Tibial nerve (tissue), 4 donors: ENCODE measurements around the gene SMG6. TPM values are rescaled to one million over a fixed set of nuclear protein-coding genes. Genes with fewer than 3 reads are reported as not detected.

Experiments used
- DNase-seq, 2 donors: peaks; one replicate each; pipeline ENCODE4 v3.0.0-alpha.2; 2019; ENCODE audit warnings: low spot score in 2 of 2
- H3K27ac ChIP-seq, 4 donors: fragments of 200-600 bp; sonication (generic) in 3 of 4; one replicate each; pipeline ENCODE4 v1.5.1; 2017 to 2019; ENCODE audit warnings: mild to moderate bottlenecking in 1 of 4
- H3K27me3 ChIP-seq, 2 donors: fragments of 200-600 bp; sonication (generic) in 1 of 2; one replicate each; pipeline versions ENCODE4 v1.5.1 to v1.6.0; 2017 to 2019
- H3K36me3 ChIP-seq, 3 donors: fragments of 200-600 bp; sonication (generic); one replicate each; pipeline ENCODE4 v1.5.1; 2018 to 2019
- H3K4me1 ChIP-seq, 4 donors: fragments of 200-600 bp; sonication (generic) in 3 of 4; one replicate each; pipeline ENCODE4 v1.5.1; 2017 to 2019
- H3K4me3 ChIP-seq, 4 donors: fragments of 200-600 bp; sonication (generic) in 3 of 4; one replicate each; pipeline ENCODE4 v1.5.1; 2017 to 2019; ENCODE audit warnings: mild to moderate bottlenecking in 1 of 4, moderate library complexity in 1 of 4
- H3K9me3 ChIP-seq, 4 donors: fragments of 200-600 bp; sonication (generic) in 3 of 4; one replicate each; pipeline ENCODE4 v1.5.1; 2017 to 2019
- CTCF ChIP-seq, 5 experiments: fragments of 200-600 bp in 3 of 5; fragments of 450-650 bp in 2 of 5; sonication (generic) in 3 of 5; IDR thresholded peaks; one replicate each; pipeline ENCODE4 v1.5.1; 2016 to 2019; ENCODE audit warnings: antibody characterized with exemption in 5 of 5, mild to moderate bottlenecking in 3 of 5, moderate library complexity in 2 of 5
- EP300 ChIP-seq, 2 donors: sonication (generic); formaldehyde crosslinking; IDR thresholded peaks; one replicate each; pipeline ENCODE4 v1.6.1; 2017; ENCODE audit warnings: antibody characterized with exemption in 2 of 2, mild to moderate bottlenecking in 1 of 2
- POLR2A ChIP-seq, 2 donors: fragments of 450-650 bp; IDR thresholded peaks; one replicate each; pipeline ENCODE4 v1.6.1; 2017; ENCODE audit warnings: antibody characterized with exemption in 2 of 2, mild to moderate bottlenecking in 2 of 2, moderate library complexity in 2 of 2
- WGBS, 2 donors: methylation state at CpG; one replicate each; pipeline ENCODE4 v1.1.5; 2018; 5-methylcytosine and 5-hydroxymethylcytosine counted together
- total RNA-seq, 4 donors: library from RNA; depleted of rRNA; stranded (reverse); fragments of >200 nt; gene quantifications; one replicate each; pipeline ENCODE4 v1.1.0, GENCODE V29; 2016

SMG6 gene
- total RNA-seq, 4 donors from 2014 or later, result 29.5 to 86.5 (median 40.1) TPM

GRCh38 chr17:2140683-2141082, 162.9 kb downstream of the SMG6 start:
- TF ChIP-seq EP300 (IDR thresholded peaks at IDR 0.05) (no peak), POLR2A (IDR thresholded peaks at IDR 0.05) (no peak), CTCF (IDR thresholded peaks at IDR 0.05) (no peak)

GRCh38 chr17:2138761-2139160, 164.8 kb downstream of the SMG6 start:
- no peaks in the 10 kb centered on the region for H3K9me3 ChIP-seq
- H3K4me3 ChIP-seq, result no peak overlapping the region
- H3K4me1 ChIP-seq, result peaks cover 0 to 22% (median 9%) of the 10 kb centered on the region in 4 donors
- DNase-seq, result no peak
- no peak overlapping the region for H3K27ac ChIP-seq
- no peaks in the 10 kb centered on the region for H3K36me3 ChIP-seq
- WGBS, 2 donors, result 50 to 54% methylated on average over 2 of the region's 2 CpGs
- no peak for TF ChIP-seq CTCF (IDR thresholded peaks at IDR 0.05)
- no peak for TF ChIP-seq POLR2A (IDR thresholded peaks at IDR 0.05)
- no peak for TF ChIP-seq EP300 (IDR thresholded peaks at IDR 0.05)
- H3K27me3 ChIP-seq, result no peaks in the 10 kb centered on the region

More at GRCh38 chr17:2140683-2141082, 162.9 kb downstream of the SMG6 start:
- peaks cover 0 to 22% (median 9%) of the 10 kb centered on the region in 4 donors for H3K4me1 ChIP-seq
- H3K27ac ChIP-seq, result no peak overlapping the region
- H3K4me3 ChIP-seq, result no peak overlapping the region
- no peaks in the 10 kb centered on the region for H3K27me3 ChIP-seq
- no peak for DNase-seq
- peaks cover 0 to 6% (median 0%) of the 10 kb centered on the region in 3 donors for H3K36me3 ChIP-seq
- H3K9me3 ChIP-seq, result no peaks in the 10 kb centered on the region

GRCh38 chr17:2138318-2138717, 165.3 kb downstream of the SMG6 start:
- TF ChIP-seq CTCF (IDR thresholded peaks at IDR 0.05) (no peak), EP300 (IDR thresholded peaks at IDR 0.05) (no peak), POLR2A (IDR thresholded peaks at IDR 0.05) (no peak)
- Histone ChIP-seq H3K27ac (no peak overlapping the region), H3K36me3 (no peaks in the 10 kb centered on the region), H3K27me3 (no peaks in the 10 kb centered on the region), H3K9me3 (no peaks in the 10 kb centered on the region), H3K4me1 (peaks cover 0 to 22% (median 9%) of the 10 kb centered on the region in 4 donors), H3K4me3 (no peak overlapping the region)
- DNase-seq, result no peak
- 35 to 44% methylated on average over 1 of the region's 1 CpG for WGBS, 2 donors

GRCh38 chr17:2137342-2138098, 166.1 kb downstream of the SMG6 start:
- no peak for DNase-seq
- Histone ChIP-seq H3K4me1 (peaks cover 0 to 22% (median 9%) of the 10 kb centered on the region in 4 donors), H3K36me3 (peaks cover 0 to 5% (median 0%) of the 10 kb centered on the region in 3 donors), H3K27me3 (no peaks in the 10 kb centered on the region), H3K9me3 (no peaks in the 10 kb centered on the region), H3K4me3 (no peak overlapping the region), H3K27ac (no peak overlapping the region)
- no peak for TF ChIP-seq EP300 (IDR thresholded peaks at IDR 0.05)
- no peak for TF ChIP-seq POLR2A (IDR thresholded peaks at IDR 0.05)
- TF ChIP-seq CTCF (IDR thresholded peaks at IDR 0.05), result no peak
- WGBS, 2 donors, result 84 to 85% methylated on average over 11 of the region's 11 CpGs

- Histone ChIP-seq H3K27me3 (no peaks in the 10 kb centered on the region), H3K4me1 (peaks cover 0 to 22% (median 9%) of the 10 kb centered on the region in 4 donors), H3K27ac (no peak overlapping the region), H3K9me3 (no peaks in the 10 kb centered on the region), H3K4me3 (no peak overlapping the region), H3K36me3 (peaks cover 0 to 10% (median 0%) of the 10 kb centered on the region in 3 donors)
- DNase-seq, result no peak
- WGBS, 2 donors, result 88 to 89% methylated on average over 6 of the region's 6 CpGs
- TF ChIP-seq POLR2A (IDR thresholded peaks at IDR 0.05), result no peak
- no peak for TF ChIP-seq CTCF (IDR thresholded peaks at IDR 0.05)
- no peak for TF ChIP-seq EP300 (IDR thresholded peaks at IDR 0.05)
Measured at GRCh38 chr17:2136241-2136640, 167.3 kb downstream of the SMG6 start.
